SK-MEL-5 (cell line): ENCODE measurements around the gene RHOG. TPM values are rescaled to one million over a fixed set of nuclear protein-coding genes. Genes with fewer than 3 reads are reported as not detected.
"Not testable (repeated sequence)": the region's sequence is repeated elsewhere in the genome, so short reads cannot be mapped to it uniquely, and the experiment has no call there.

ENCODE experiments used
- DNase-seq: peaks from one replicate; pipeline ENCODE4 v3.0.0-alpha.2; 2016; ENCODE audit warnings: low read depth, low spot score
- in situ Hi-C: cut with HindIII; loops from 2 replicates; pipeline ENCODE4 v1.10.0; 2016; ENCODE audit warnings: low sequenced_read_pairs, high pct_unique_total_duplicates, low pct_unique_long_range_greater_than_20kb
- total RNA-seq: library from RNA; depleted of rRNA; stranded (reverse); fragments of >200 nt; shearing (Covaris generic); gene quantifications from 2 replicates; pipeline ENCODE4 v1.2.3, GENCODE V29; 2014

The RHOG gene
- total RNA-seq, 1 experiment from 2014 or later: 12.0 TPM

DNA sequence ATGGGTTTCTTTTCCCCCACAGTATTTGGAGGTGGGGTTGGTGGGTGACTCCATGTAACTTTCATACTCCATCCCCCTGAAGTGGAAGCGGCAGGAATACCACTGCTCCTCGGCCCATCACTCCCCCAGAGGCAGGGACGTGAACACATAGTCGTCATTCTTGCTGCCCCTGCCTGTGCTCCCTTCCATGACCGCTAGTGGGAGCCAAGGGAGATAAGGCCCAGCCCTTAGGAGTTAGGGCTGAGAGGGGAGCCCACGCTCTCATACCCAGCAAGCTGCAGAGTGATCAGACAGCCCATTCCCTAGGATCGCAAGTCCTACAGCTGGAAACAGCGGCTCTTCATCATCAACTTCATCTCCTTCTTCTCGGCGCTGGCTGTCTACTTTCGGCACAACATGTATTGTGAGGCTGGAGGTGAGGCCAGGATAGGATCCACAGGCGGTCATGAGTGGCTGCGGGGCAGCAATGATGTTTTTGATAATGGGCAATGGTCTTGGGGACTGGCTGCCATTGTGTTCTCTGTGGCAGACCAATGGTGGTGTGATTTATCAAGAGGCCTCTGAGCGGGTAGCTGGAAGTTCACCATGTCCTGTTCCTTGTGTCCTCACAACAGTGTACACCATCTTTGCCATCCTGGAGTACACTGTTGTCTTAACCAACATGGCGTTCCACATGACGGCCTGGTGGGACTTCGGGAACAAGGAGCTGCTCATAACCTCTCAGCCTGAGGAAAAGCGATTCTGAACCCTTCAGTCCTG lies 15.9 kb downstream of the RHOG start:
- peak; percentile 88 for DNase-seq
- in situ Hi-C loops: no loop called here

DNA sequence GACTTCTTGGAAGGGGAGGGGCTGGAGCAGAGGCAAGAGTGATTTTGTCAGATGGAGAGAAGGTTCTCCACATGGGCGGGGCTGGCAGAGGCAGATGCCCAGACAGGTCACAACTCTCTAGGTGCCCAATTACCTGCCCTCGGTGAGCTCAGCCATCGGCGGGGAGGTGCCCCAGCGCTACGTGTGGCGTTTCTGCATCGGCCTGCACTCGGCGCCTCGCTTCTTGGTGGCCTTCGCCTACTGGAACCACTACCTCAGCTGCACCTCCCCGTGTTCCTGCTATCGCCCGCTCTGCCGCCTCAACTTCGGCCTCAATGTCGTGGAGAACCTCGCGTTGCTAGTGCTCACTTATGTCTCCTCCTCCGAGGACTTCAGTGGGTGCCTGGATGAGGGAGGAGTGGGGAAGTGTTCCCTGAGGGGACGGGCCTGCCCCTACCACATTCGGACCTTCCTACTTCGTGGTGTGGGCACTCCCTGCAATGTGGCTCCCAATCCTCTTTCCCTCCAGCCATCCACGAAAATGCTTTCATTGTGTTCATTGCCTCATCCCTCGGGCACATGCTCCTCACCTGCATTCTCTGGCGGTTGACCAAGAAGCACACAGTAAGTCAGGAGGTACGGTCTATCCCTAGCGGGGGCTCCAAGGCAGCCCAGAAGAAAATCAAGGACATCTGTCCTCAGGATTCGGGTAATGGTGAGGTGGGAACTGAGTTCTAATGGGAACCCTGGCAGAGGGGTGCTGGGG lies 16.8 kb downstream of the RHOG start:
- peak; percentile 72 for DNase-seq
- in situ Hi-C loops: no loop called here

- in situ Hi-C loops: no loop called here
Observed at GRCh38 chr11:3823303-3823702, 17.5 kb downstream of the RHOG start.

GRCh38 chr11:3822312-3822711 lies 18.4 kb downstream of the RHOG start:
- no peak for DNase-seq
- in situ Hi-C loops: no loop called here

More at GRCh38 chr11:3823303-3823702, 17.5 kb downstream of the RHOG start:
- DNase-seq: peak; percentile 47

DNA sequence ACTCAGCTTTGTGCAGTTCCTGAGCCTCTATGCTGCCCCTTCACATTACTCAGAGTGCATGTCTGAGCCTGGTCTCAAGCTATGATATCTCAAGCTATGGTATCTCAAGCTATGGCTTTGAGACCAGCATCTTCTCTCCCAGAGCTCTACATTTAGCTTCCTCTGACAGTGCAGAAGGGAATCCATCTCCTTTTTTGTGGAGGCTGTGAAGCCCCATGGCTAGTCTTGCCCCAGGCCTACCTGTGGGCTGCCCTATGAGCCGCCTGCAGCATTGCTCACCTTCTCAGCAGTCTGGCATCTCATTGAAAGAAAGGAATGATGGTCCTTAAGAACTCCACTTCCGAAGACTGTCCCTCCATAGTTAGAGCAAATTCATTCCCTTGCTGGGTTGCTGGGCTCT lies 19.8 kb downstream of the RHOG start:
- in situ Hi-C loops: no loop called here
- no peak for DNase-seq

DNA sequence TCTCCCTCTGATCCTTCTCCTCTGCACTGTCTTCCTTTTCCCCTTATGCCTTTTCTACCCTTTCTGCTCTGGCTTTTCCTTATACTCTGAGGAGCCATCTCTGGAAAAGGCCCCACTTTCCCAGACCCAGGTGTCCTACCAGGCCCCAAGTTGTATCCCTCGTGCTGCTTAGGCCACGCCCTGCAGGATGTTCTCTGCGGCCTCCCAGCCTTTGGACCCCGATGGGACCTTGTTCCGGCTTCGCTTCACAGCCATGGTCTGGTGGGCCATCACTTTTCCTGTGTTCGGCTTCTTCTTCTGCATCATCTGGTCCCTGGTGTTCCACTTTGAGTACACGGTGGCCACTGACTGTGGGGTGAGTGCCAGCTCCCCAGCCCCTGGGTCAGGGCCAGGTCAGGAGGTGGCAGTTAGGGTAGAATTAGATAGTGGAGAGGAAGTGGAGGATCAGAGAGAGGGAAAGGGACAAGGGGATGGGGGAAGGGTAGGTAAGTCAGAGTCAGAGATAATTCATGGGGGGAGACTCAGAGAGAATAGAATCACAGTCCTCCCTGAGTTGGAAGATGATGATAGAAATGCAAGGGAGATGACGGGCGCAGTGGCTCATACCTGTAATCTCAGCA lies 23.5 kb downstream of the RHOG start:
- no peak for DNase-seq
- in situ Hi-C loops: no loop called here

GRCh38 chr11:3816673-3817072 lies 24.1 kb downstream of the RHOG start:
- in situ Hi-C loops: no loop called here
- no peak for DNase-seq

DNA sequence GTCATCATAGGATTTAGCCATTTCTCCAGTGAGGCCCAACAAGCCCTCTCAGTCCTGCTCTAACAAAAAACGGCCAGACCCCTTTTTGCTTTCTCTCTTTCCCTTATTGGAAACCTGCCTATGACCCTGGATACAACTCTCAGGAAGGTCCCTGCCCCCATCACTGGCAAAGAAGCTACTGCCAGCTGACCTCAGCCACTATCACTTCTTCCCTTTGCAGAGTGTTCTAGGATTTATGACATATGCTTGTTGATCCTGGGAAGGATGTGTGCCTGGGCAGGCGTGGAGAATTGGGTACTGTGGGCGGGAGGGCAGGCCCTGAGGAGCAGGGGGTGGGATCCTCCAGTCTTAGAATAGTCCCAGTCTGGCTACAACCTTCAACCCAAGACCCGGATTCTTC lies 24.9 kb downstream of the RHOG start:
- in situ Hi-C loops: no loop called here
- no peak for DNase-seq

DNA sequence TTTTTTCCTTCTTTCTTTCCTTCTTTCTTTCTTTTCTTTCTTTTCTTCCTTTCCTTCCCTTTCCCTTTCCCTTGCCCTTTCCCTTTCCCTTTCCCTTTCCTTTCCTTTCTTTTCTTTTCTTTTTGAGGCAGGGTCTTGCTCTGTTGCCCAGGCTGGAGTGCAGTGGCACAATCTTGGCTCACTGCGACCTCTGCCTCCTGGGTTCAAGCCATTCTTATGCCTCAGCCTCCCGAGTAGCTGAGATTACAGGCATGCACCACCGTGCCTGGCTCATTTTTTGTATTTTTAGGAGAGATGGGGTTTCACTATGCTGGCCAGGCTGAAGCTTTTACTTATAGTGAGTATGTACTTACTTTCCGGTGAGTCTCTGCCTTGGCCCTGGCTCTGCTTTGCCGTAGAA lies 25.9 kb downstream of the RHOG start:
- in situ Hi-C loops: not testable (repeated sequence)

GRCh38 chr11:3810951-3811350 lies 29.8 kb downstream of the RHOG start:
- no peak for DNase-seq
- in situ Hi-C loops: no loop called here

More for the DNA sequence above, 25.9 kb downstream of the RHOG start:
- not testable (repeated sequence) for DNase-seq

- DNase-seq: no peak
- in situ Hi-C loops: no loop called here
Observed at GRCh38 chr11:3810446-3810845, 30.3 kb downstream of the RHOG start.

DNA sequence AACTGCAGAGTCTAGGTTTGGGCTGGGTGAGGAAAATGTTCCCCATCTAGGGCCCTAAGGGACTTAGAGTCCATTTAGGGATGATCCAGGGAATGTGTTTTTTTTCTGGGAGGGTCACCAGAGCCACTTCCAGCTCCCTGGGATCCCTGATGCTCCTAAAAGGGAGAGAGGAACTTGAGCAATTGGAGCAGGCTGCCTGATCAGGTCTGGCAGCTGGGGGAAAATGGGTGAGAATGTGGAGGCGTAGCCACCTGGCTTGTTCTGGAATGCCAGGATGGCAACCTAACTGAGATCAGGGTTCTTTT lies 31.2 kb downstream of the RHOG start:
- no peak for DNase-seq
- in situ Hi-C loops: no loop called here

DNA sequence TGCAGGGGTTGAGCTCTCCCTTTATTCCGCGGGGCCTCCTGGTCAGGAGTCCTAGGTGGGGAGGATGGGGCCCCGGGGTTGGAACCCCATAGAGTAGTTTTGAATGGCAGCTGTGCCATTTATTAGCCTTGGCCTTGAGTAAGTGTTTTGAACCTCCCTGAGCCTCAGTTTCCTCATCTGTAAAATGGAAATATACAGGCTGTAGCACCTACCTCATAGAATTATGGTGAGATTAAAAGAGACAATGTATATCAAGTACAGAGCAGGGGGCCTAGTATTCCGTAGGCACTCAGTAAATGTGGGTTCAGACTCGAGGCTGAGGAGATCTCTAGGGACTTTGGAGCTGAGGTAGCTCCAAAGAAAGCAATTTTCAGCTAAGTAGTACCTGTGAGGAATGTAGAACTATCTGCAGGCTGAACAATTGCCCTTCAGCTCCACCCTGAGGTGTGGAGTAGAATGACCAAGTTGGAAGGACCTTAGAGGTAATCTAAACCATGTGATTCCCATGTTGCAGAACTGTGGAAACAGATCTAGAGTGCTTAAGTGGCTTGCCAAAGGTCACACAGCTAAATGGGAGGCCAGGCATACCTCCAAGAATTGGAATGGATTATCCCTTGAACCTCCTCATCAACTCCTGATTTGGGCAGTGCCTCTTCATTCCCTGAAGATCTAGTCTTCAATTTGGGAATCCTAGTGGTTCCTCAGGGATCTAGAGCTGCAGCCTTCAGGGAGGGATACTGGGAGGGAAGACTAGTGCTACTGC lies 31.7 kb downstream of the RHOG start:
- DNase-seq: peak; percentile 63
- in situ Hi-C loops: no loop called here

GRCh38 chr11:3807909-3808860 lies 32.6 kb downstream of the RHOG start, which contains the start of gene PGAP2:
PGAP2 (plus strand) TSS chr11:3808560; CDS start chr11:3811260, 2,700 bp downstream.
- DNase-seq: peak; percentile 67

DNA sequence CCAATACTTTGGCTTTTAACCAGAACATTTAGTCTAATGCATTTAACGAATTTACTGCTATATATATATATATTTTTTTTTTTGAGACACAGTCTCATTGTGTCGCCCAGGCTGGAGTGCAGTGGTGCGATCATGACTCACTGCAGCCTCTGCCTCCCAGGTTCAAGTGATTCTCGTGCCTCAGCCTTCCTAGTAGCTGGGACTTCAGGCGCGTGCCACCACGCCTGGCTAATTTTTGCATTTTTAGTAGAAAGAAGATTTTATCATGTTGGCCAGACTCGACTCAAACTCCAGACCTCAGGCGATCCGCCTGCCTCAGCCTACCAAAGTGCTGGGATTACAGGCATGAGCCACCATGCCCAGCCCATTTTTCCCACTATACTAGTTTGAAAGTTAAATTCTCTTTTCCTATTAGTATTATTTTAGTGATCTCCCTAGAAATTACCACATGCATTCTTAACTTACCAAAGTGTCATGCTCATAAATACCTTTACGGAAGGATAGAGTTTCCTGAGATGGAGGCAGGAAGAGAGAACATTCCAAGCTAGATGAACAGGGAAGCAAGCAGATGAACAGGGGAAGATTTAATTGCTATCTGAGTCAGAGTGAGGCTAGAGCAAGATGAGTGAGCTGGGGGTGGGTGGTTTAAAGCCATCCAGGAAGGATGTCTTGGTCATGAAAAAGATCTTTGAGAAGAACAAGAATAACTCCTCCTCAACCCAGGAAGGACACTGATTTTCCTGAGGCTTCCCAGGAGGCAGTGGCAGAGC lies 36.8 kb downstream of the RHOG start:
- DNase-seq: no peak
- in situ Hi-C loops: no loop called here

More at GRCh38 chr11:3807909-3808860, 32.6 kb downstream of the RHOG start, which contains the start of gene PGAP2:
- in situ Hi-C loops: no loop called here
